NCI-H510A (cell line): Measurements from ENCODE around the gene GPAM.
"Not testable (repeated sequence)": the region's sequence is repeated elsewhere in the genome, so short reads cannot be mapped to it uniquely, and the experiment has no call there.

Experiments
- DNase-seq: peaks from one replicate; lab custom pipeline; 2025; lab: John Stamatoyannopoulos, UW

The GPAM gene

GRCh38 chr10:112131996-112132395, 51.6 kb downstream of the GPAM start:
- DNase-seq, result no peak

- DNase-seq, result no peak
Measured at GRCh38 chr10:112131346-112131745, 52.2 kb downstream of the GPAM start.

GRCh38 chr10:112126901-112127300, 56.7 kb downstream of the GPAM start:
- no peak for DNase-seq

- no peak for DNase-seq
Measured at GRCh38 chr10:112126172-112126571, 57.4 kb downstream of the GPAM start.

GRCh38 chr10:112124866-112125265, 58.7 kb downstream of the GPAM start:
- DNase-seq, result no peak

- DNase-seq, result no peak
Measured at GRCh38 chr10:112122827-112123226, 60.7 kb downstream of the GPAM start.

- DNase-seq, result no peak
Measured at GRCh38 chr10:112120491-112120890, 63.1 kb downstream of the GPAM start.

GRCh38 chr10:112115781-112116385, 67.7 kb downstream of the GPAM start:
- no peak for DNase-seq

GRCh38 chr10:112109779-112110178, 73.8 kb downstream of the GPAM start:
- not testable (repeated sequence) for DNase-seq
